Measurements from ENCODE around the gene DNASE2. TPM values are rescaled to one million over a fixed set of nuclear protein-coding genes. Genes with fewer than 3 reads are reported as not detected.
A peak's percentile ranks its signal among the peaks of the same experiment; 100 is the strongest.
"Not testable (repeated sequence)": the region's sequence is repeated elsewhere in the genome, so short reads cannot be mapped to it uniquely, and the experiment has no call there.

The DNASE2 gene
- total RNA-seq, 1 donor from 2014 or later = 61.0 TPM

DNA sequence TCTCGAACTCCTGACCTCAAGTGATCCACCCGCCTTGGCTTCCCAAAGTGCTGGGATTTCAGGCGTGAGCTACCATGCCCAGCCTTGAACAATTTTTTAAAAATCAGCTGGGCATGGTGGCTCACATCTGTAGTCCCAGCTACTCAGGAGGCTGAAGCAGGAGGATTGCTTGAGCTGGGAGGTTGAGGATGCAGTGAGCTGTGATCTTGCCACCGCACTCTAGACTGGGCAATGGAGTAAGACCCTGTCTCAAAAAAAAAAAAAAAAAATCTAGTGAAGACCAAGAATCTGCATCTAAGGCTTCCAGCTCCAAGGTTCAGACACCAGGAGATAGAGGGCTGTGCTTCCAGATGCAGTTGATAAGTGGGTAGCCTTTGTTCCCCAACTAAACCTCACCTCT, 17.1 kb downstream of the DNASE2 start:
- H3K27ac ChIP-seq = no peak overlapping the region
- TF ChIP-seq, protein P1, sequence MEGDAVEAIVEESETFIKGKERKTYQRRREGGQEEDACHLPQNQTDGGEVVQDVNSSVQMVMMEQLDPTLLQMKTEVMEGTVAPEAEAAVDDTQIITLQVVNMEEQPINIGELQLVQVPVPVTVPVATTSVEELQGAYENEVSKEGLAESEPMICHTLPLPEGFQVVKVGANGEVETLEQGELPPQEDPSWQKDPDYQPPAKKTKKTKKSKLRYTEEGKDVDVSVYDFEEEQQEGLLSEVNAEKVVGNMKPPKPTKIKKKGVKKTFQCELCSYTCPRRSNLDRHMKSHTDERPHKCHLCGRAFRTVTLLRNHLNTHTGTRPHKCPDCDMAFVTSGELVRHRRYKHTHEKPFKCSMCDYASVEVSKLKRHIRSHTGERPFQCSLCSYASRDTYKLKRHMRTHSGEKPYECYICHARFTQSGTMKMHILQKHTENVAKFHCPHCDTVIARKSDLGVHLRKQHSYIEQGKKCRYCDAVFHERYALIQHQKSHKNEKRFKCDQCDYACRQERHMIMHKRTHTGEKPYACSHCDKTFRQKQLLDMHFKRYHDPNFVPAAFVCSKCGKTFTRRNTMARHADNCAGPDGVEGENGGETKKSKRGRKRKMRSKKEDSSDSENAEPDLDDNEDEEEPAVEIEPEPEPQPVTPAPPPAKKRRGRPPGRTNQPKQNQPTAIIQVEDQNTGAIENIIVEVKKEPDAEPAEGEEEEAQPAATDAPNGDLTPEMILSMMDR (IDR thresholded peaks at IDR 0.05) = no peak
- peaks cover 5% of the 10 kb centered on the region for H3K4me1 ChIP-seq
- H3K36me3 ChIP-seq = no peaks in the 10 kb centered on the region
- no peaks in the 10 kb centered on the region for H3K27me3 ChIP-seq
- intact Hi-C loops (cut with DNase I) = no loop called here
- H3K9me3 ChIP-seq = no peaks in the 10 kb centered on the region
- DNase-seq (no peak), ATAC-seq (no peak)
- no peak overlapping the region for H3K4me3 ChIP-seq

DNA sequence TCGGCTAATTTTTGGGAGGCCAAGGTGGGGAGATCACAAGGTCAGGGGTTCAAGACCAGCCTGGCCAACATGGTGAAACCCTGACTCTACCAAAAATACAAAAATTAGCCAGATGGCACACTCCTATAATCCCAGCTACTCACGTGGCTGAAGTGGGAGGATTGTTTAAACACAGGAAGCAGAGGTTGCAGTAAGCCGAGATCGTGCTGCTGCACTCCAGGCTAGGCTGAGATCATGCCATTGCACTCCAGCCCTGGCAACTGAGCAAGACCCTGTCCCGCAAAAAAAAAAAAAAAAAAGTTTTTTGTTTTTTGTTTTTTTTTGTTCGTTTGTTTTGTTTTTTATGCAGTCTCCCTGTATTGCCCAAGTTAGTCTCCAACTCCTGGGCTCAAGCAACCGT, 21.7 kb downstream of the DNASE2 start:
- ATAC-seq = no peak
- DNase-seq = no peak
- intact Hi-C loops (cut with DNase I) = no loop called here
- TF ChIP-seq, protein P1 (IDR thresholded peaks at IDR 0.05) = no peak
- Histone ChIP-seq H3K9me3 (no peaks in the 10 kb centered on the region), H3K4me3 (no peak overlapping the region), H3K27ac (no peak overlapping the region), H3K27me3 (no peaks in the 10 kb centered on the region), H3K36me3 (no peaks in the 10 kb centered on the region), H3K4me1 (no peaks in the 10 kb centered on the region)

DNA sequence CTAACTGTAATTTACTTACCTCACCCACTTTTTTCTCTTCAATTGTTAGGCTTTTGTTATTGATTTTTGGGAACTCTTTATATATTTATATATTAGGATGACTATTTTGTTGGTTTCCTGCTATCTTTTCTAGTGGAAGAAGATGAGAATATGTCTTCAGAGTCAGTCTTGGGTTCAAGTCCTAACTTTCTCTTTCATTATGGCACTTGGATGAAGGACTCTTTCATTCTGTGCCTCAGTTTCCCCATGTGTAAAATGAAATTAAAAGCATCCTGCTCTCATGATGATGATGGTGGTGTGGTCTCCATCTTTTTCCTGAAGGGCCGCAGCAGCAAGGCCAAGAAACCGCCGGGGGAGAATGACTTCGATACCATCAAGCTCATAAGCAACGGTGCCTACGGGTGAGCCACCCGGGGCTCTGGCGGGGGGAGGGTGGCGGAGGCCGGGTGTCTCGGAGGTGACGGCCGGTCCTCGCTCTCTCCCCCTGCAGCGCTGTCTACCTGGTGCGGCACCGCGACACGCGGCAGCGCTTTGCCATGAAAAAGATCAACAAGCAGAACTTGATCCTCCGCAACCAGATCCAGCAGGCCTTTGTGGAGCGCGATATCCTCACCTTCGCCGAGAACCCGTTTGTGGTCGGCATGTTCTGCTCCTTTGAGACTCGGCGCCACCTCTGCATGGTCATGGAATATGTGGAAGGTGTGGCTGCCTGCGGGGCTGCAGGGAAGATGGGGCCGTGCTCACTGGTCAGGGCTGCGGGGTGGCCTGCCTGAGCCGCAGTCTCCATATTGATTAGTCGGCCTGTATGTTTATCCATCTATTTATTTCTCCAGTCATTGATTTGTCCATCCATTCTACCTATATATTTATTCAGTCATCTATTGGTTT, 23.0 kb downstream of the DNASE2 start:
- no peaks in the 10 kb centered on the region for H3K27me3 ChIP-seq
- TF ChIP-seq, protein P1 (IDR thresholded peaks at IDR 0.05) = no peak
- no peaks in the 10 kb centered on the region for H3K4me1 ChIP-seq
- H3K4me3 ChIP-seq = no peak overlapping the region
- H3K27ac ChIP-seq = no peak overlapping the region
- ATAC-seq (no peak), DNase-seq (no peak)
- intact Hi-C loops (cut with DNase I) = no loop called here
- no peaks in the 10 kb centered on the region for H3K36me3 ChIP-seq
- H3K9me3 ChIP-seq = no peaks in the 10 kb centered on the region

DNA sequence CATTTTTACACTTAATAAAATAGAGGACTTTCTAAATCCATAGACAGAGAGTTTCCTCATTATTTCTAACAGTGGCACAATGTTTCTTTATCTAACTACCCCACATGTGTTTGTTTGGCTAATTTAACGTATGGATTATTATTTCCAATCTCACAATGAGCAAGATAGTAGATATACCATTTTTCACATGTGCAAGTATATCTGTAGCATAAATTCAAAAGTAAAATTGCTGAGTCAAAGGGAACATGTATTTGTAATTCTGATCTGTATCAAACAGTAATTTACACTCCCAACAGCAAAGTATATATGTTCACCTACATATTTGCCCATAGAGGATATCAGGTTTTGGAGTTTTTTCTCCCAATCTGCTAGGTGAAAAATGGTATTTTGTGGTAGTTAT, 24.6 kb downstream of the DNASE2 start:
- no peak overlapping the region for H3K27ac ChIP-seq
- H3K4me1 ChIP-seq = no peaks in the 10 kb centered on the region
- TF ChIP-seq, protein P1 (IDR thresholded peaks at IDR 0.05) = no peak
- H3K27me3 ChIP-seq = no peaks in the 10 kb centered on the region
- no peak for DNase-seq
- intact Hi-C loops (cut with DNase I) = no loop called here
- no peaks in the 10 kb centered on the region for H3K9me3 ChIP-seq
- H3K36me3 ChIP-seq = no peaks in the 10 kb centered on the region
- no peak for ATAC-seq
- H3K4me3 ChIP-seq = no peak overlapping the region

DNA sequence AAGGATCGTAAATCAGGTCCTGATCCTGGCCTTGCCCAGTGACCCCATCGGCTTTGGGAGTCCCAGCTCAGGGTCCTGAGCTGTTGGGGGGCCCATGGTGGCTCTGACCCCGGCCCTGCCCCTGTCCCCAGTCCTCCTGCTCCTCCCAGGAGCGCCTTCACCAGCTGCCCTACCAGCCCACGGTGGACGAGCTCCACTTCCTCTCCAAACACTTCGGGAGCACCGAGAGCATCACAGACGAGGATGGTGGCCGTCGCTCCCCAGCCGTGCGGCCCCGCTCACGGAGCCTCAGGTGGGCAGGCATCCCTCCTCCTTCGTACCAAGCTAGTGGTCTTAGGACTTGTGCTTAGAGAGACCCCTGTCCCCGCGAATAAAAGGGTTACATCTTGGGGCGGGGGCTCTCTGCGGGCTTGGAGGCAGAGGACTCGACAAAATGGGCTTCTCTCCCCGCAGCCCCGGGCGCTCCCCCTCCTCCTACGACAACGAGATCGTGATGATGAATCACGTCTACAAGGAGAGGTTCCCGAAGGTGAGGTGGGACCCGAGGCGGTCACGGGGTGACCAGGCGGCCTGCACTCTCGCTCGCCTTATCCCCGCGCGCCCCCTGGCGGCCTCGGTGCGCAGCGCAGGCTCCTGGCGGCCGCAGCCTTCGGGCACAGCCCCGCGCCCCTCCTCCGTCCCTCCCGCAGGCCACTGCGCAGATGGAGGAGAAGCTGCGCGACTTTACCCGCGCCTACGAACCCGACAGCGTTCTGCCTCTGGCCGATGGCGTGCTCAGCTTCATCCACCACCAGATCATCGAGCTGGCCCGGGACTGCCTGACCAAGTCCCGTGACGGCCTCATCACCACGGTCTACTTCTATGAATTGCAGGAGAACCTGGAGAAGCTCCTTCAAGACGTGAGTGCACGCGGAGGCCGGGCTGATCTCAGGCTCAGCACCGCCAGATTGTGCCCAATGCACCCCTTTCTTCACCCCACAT, 33.8 kb downstream of the DNASE2 start:
- TF ChIP-seq, protein P1 (IDR thresholded peaks at IDR 0.05) = peak; percentile 100
- H3K4me3 ChIP-seq = peak overlapping the region; percentile 5
- H3K4me1 ChIP-seq = peaks cover 9% of the 10 kb centered on the region
- DNase-seq (peak; percentile 93), ATAC-seq (peak; percentile 100)
- H3K27ac ChIP-seq = no peak overlapping the region
- H3K27me3 ChIP-seq = peaks cover 38% of the 10 kb centered on the region
- H3K36me3 ChIP-seq = no peaks in the 10 kb centered on the region
- intact Hi-C loops (cut with DNase I) = loop anchor here (5.0 kb wide), 1 partner anchor 80 kb away; no protein-coding TSS in a partner anchor
- no peaks in the 10 kb centered on the region for H3K9me3 ChIP-seq

DNA sequence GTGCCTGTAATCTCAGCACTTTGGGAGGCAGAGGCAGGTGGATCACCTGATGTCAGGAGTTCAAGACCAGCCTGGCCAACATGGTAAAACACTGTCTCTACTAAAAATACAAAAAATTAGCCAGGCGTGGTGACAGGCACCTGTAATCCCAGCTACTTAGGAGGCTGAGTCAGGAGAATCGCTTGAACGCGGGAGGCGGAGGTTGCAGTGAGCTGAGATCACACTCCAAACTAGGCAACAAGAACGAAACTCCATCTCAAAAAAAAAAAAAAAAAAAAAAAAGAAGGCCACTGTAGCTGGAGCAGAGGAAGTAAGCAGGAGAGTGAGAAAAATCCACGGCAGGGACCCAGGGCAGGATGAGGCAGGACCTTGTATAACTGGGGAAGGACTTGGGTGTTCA, 34.6 kb downstream of the DNASE2 start:
- not testable (repeated sequence) for H3K9me3 ChIP-seq, DNase-seq, ATAC-seq, H3K4me3 ChIP-seq, H3K27ac ChIP-seq, H3K4me1 ChIP-seq, H3K36me3 ChIP-seq
- H3K27me3 ChIP-seq = peaks cover 47% of the 10 kb centered on the region
- intact Hi-C loops (cut with DNase I) = loop anchor here (5.0 kb wide), 1 partner anchor 79 kb away; no protein-coding TSS in a partner anchor

Data from upper lobe of right lung (tissue), 1 donor.